Trophoblast cell (in vitro differentiated cells and primary cell): ENCODE results near the gene CYP2C19.
"Not testable (repeated sequence)": the region's sequence is repeated elsewhere in the genome, so short reads cannot be mapped to it uniquely, and the experiment has no call there.

Experiments
- DNase-seq, 2 donors: peaks; one replicate each; pipeline ENCODE4 v3.0.0-alpha.2; 2016
- H2AFZ ChIP-seq: 2 replicates; pipeline ENCODE4 v1.6.1; 2013; ENCODE audit warnings: low read length, moderate library complexity, mild to moderate bottlenecking; ENCODE audit not compliant: insufficient read depth, poor library complexity
- H2AK5ac ChIP-seq: 2 replicates; pipeline ENCODE4 v1.6.1; 2013; ENCODE audit warnings: mild to moderate bottlenecking, low read length
- H2BK120ac ChIP-seq: 2 replicates; pipeline ENCODE4 v1.6.1; 2013; ENCODE audit warnings: low read length, mild to moderate bottlenecking, moderate library complexity; ENCODE audit not compliant: insufficient read depth, poor library complexity
- H2BK12ac ChIP-seq: 2 replicates; pipeline ENCODE4 v1.6.1; 2013; ENCODE audit warnings: mild to moderate bottlenecking, low read length, moderate library complexity
- H2BK5ac ChIP-seq: 2 replicates; pipeline ENCODE4 v1.6.1; 2013; ENCODE audit warnings: low read length, low read depth, moderate library complexity, mild to moderate bottlenecking; ENCODE audit not compliant: poor library complexity
- H3K14ac ChIP-seq: 2 replicates; pipeline ENCODE4 v1.6.1; 2013; ENCODE audit warnings: mild to moderate bottlenecking, low read length
- H3K18ac ChIP-seq: 2 replicates; pipeline ENCODE4 v1.6.1; 2013; ENCODE audit warnings: mild to moderate bottlenecking, low read length
- H3K23ac ChIP-seq: 2 replicates; pipeline ENCODE4 v1.6.1; 2013; ENCODE audit warnings: low read length
- H3K27ac ChIP-seq: 2 replicates; pipeline ENCODE4 v1.5.1; 2013; ENCODE audit warnings: low read depth, mild to moderate bottlenecking, inconsistent platforms, low read length, moderate library complexity
- H3K27me3 ChIP-seq: 2 replicates; pipeline ENCODE4 v1.6.1; 2013; ENCODE audit warnings: inconsistent platforms, mild to moderate bottlenecking, low read length, moderate library complexity; ENCODE audit not compliant: insufficient read depth
- H3K36me3 ChIP-seq, 2 experiments: 1 replicate in 1 of 2; 2 replicates in 1 of 2; pipeline ENCODE4 v1.6.1; 2013; ENCODE audit warnings: low read length in 2 of 2, mild to moderate bottlenecking in 2 of 2, moderate library complexity in 1 of 2; ENCODE audit not compliant: insufficient read depth in 2 of 2, control insufficient read depth in 1 of 2
- H3K4ac ChIP-seq: 2 replicates; pipeline ENCODE4 v1.6.1; 2013; ENCODE audit warnings: low read depth, mild to moderate bottlenecking, low read length, moderate library complexity
- H3K4me1 ChIP-seq, 2 experiments: 1 replicate in 1 of 2; 2 replicates in 1 of 2; pipeline ENCODE4 v1.6.1; 2013; ENCODE audit warnings: low read length in 2 of 2, mild to moderate bottlenecking in 2 of 2, moderate library complexity in 1 of 2; ENCODE audit not compliant: insufficient read depth in 2 of 2, control insufficient read depth in 1 of 2
- H3K4me2 ChIP-seq: 2 replicates; pipeline ENCODE4 v1.6.1; 2013; ENCODE audit warnings: inconsistent platforms, mild to moderate bottlenecking, low read length, moderate library complexity
- H3K4me3 ChIP-seq: 2 replicates; pipeline ENCODE4 v1.5.1; 2013; ENCODE audit warnings: mild to moderate bottlenecking, low read depth, low read length, inconsistent platforms
- H3K79me1 ChIP-seq: one replicate; pipeline ENCODE4 v1.6.1; 2013; ENCODE audit warnings: low read length
- H3K79me2 ChIP-seq: 2 replicates; pipeline ENCODE4 v1.6.1; 2013; ENCODE audit warnings: low read length, mild to moderate bottlenecking; ENCODE audit not compliant: control insufficient read depth, insufficient read depth, poor library complexity
- H3K9ac ChIP-seq: 2 replicates; pipeline ENCODE4 v1.6.1; 2013; ENCODE audit warnings: mild to moderate bottlenecking, low read length
- H3K9me3 ChIP-seq: 2 replicates; pipeline ENCODE4 v1.6.1; 2013; ENCODE audit warnings: low read depth, mild to moderate bottlenecking, control low read depth, inconsistent platforms, low read length; ENCODE audit not compliant: insufficient read depth
- H4K12ac ChIP-seq: 2 replicates; pipeline ENCODE4 v1.6.1; 2013; ENCODE audit warnings: low read depth, mild to moderate bottlenecking, low read length, moderate library complexity
- H4K8ac ChIP-seq: 2 replicates; pipeline ENCODE4 v1.6.1; 2013; ENCODE audit warnings: low read depth, mild to moderate bottlenecking, low read length, moderate library complexity
- H4K91ac ChIP-seq: one replicate; pipeline ENCODE4 v1.6.1; 2013; ENCODE audit warnings: low read depth, mild to moderate bottlenecking, low read length, moderate library complexity
- WGBS: extraction: QIAGEN DNeasy Blood & Tissue Kit; methylation state at CpG from one replicate; pipeline ENCODE4 v1.1.7; 2013; ENCODE audit warnings: missing lambda C conversion rate; ENCODE audit not compliant: insufficient read length, insufficient coverage; ENCODE audit errors: extremely low coverage; 5-methylcytosine and 5-hydroxymethylcytosine counted together

The CYP2C19 gene

GRCh38 chr10:94785211-94785610, 22.7 kb downstream of the CYP2C19 start:
- H3K18ac ChIP-seq, result no peak overlapping the region
- H2BK120ac ChIP-seq, result no peak overlapping the region
- no peak overlapping the region for H4K8ac ChIP-seq
- H3K79me1 ChIP-seq, result no peaks in the 10 kb centered on the region
- H3K27ac ChIP-seq, result no peak overlapping the region
- H3K79me2 ChIP-seq, result no peaks in the 10 kb centered on the region
- no peak overlapping the region for H2BK5ac ChIP-seq
- no peaks in the 10 kb centered on the region for H3K36me3 ChIP-seq
- H2AFZ ChIP-seq, result no peak overlapping the region
- no peak overlapping the region for H2BK12ac ChIP-seq
- H3K4me2 ChIP-seq, result no peak overlapping the region
- H3K4me1 ChIP-seq, result no peaks in the 10 kb centered on the region
- no peak overlapping the region for H3K4ac ChIP-seq
- no peak overlapping the region for H3K4me3 ChIP-seq
- WGBS, result no CpG with 5 or more reads among the region's 2 CpGs
- no peaks in the 10 kb centered on the region for H3K9me3 ChIP-seq
- no peak overlapping the region for H4K12ac ChIP-seq
- no peak overlapping the region for H3K23ac ChIP-seq
- DNase-seq, result no peak
- H2AK5ac ChIP-seq, result no peak overlapping the region
- H4K91ac ChIP-seq, result no peak overlapping the region
- no peak overlapping the region for H3K9ac ChIP-seq
- no peak overlapping the region for H3K14ac ChIP-seq
- no peaks in the 10 kb centered on the region for H3K27me3 ChIP-seq

DNA sequence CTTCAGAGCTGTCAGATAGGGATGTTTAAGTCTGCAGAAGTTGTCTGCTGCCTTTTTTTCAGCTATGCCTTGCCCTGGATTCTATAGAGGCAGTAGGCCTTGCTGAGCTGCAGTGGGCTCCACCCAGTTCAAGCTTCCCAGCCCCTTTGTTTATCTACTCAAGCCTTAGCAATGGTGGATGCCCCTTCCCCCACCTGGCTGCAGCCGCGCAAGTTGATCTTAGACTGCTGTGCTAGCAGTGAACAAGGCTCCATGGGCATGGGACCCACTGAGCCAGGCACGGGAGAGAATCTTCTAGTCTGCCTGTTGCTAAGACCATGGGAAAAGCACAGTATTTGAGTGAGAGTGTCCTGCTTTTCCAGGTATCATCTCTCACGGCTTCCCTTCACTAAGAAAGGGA, 38.1 kb downstream of the CYP2C19 start:
- H4K12ac ChIP-seq, H3K9me3 ChIP-seq, H2BK120ac ChIP-seq, H4K91ac ChIP-seq, H3K79me2 ChIP-seq, DNase-seq, H3K4me1 ChIP-seq, H3K4me3 ChIP-seq, H2BK5ac ChIP-seq, H3K36me3 ChIP-seq, H2AK5ac ChIP-seq, H3K27ac ChIP-seq, H3K9ac ChIP-seq, H3K27me3 ChIP-seq, H3K4me2 ChIP-seq, H3K23ac ChIP-seq, H3K18ac ChIP-seq, H4K8ac ChIP-seq, H3K4ac ChIP-seq, H2BK12ac ChIP-seq, H3K79me1 ChIP-seq, H2AFZ ChIP-seq, H3K14ac ChIP-seq: not testable (repeated sequence)
- WGBS, result no CpG with 5 or more reads among the region's 4 CpGs

- no peak overlapping the region for H3K9ac ChIP-seq
- no CpG with 5 or more reads among the region's 1 CpG for WGBS
- DNase-seq, result no peak
- H2BK5ac ChIP-seq, result no peak overlapping the region
- no peak overlapping the region for H3K27ac ChIP-seq
- no peak overlapping the region for H3K14ac ChIP-seq
- no peak overlapping the region for H2BK120ac ChIP-seq
- no peak overlapping the region for H3K4ac ChIP-seq
- no peak overlapping the region for H3K23ac ChIP-seq
- H3K79me2 ChIP-seq, result no peaks in the 10 kb centered on the region
- H2BK12ac ChIP-seq, result no peak overlapping the region
- H4K8ac ChIP-seq, result no peak overlapping the region
- peaks cover 2 to 4% of the 10 kb centered on the region in 2 experiments for H3K4me1 ChIP-seq
- no peaks in the 10 kb centered on the region for H3K27me3 ChIP-seq
- no peak overlapping the region for H3K18ac ChIP-seq
- H2AFZ ChIP-seq, result no peak overlapping the region
- no peak overlapping the region for H3K4me3 ChIP-seq
- peaks cover 1% of the 10 kb centered on the region for H3K9me3 ChIP-seq
- no peak overlapping the region for H4K12ac ChIP-seq
- H2AK5ac ChIP-seq, result no peak overlapping the region
- no peaks in the 10 kb centered on the region for H3K36me3 ChIP-seq
- H4K91ac ChIP-seq, result no peak overlapping the region
- no peak overlapping the region for H3K4me2 ChIP-seq
- H3K79me1 ChIP-seq, result no peaks in the 10 kb centered on the region
Measured at GRCh38 chr10:94803307-94803706, 40.8 kb downstream of the CYP2C19 start.

- H2BK5ac ChIP-seq, H3K4ac ChIP-seq, H4K8ac ChIP-seq, H3K18ac ChIP-seq, H2BK120ac ChIP-seq, H2BK12ac ChIP-seq, H3K79me1 ChIP-seq, H3K4me3 ChIP-seq, H3K9me3 ChIP-seq, H3K79me2 ChIP-seq, H3K27ac ChIP-seq, H3K14ac ChIP-seq, H3K4me1 ChIP-seq, H3K23ac ChIP-seq, DNase-seq, H4K91ac ChIP-seq, H3K36me3 ChIP-seq, H2AK5ac ChIP-seq, H3K27me3 ChIP-seq, H2AFZ ChIP-seq, H3K9ac ChIP-seq, H4K12ac ChIP-seq, H3K4me2 ChIP-seq: not testable (repeated sequence)
- no CpG with 5 or more reads among the region's 13 CpGs for WGBS
Measured at GRCh38 chr10:94830025-94830424, 67.5 kb downstream of the CYP2C19 start.
